Rectal smooth muscle tissue (tissue), 1 donor: Measurements from ENCODE around the gene HDGFL2.

Experiments
- H3K27ac ChIP-seq: one replicate; pipeline ENCODE4 v1.7.0; 2013; ENCODE audit warnings: low read depth, low read length, inconsistent platforms
- H3K27me3 ChIP-seq: one replicate; pipeline ENCODE4 v1.7.0; 2013; ENCODE audit warnings: low read length; ENCODE audit not compliant: control insufficient read depth, insufficient read depth
- H3K36me3 ChIP-seq: one replicate; pipeline ENCODE4 v1.7.0; 2013; ENCODE audit warnings: low read length; ENCODE audit not compliant: control insufficient read depth, insufficient read depth
- H3K4me1 ChIP-seq: one replicate; pipeline ENCODE4 v1.7.0; 2013; ENCODE audit warnings: low read length; ENCODE audit not compliant: control insufficient read depth, insufficient read depth
- H3K4me3 ChIP-seq: one replicate; pipeline ENCODE4 v1.7.0; 2013; ENCODE audit warnings: low read length
- H3K9ac ChIP-seq: one replicate; pipeline ENCODE4 v1.7.0; 2013; ENCODE audit warnings: low read length

Gene HDGFL2

DNA sequence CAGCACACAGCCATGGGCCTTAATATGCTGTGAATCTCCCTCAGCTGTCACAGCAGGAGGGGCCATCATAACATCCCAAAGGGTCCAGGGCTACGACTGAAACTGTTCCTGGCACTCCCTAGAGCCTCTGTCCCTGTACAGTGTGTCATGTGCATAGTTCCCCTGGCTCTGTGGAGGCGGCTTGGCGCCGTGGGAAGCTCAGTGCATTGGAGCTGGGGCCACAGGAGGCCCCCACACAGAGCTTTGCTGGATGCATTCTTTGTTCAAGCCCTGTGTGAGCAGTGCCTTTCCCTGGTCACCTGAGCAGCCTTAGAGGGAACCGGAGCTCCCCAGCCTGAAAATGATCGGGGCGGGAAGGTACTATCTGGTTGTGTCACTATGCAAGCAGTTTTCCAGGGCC, 35.9 kb upstream of the HDGFL2 start:
- Histone ChIP-seq H3K9ac (no peak overlapping the region), H3K27ac (no peak overlapping the region), H3K4me1 (no peaks in the 10 kb centered on the region), H3K4me3 (no peak overlapping the region), H3K36me3 (peaks cover 2% of the 10 kb centered on the region), H3K27me3 (no peaks in the 10 kb centered on the region)

DNA sequence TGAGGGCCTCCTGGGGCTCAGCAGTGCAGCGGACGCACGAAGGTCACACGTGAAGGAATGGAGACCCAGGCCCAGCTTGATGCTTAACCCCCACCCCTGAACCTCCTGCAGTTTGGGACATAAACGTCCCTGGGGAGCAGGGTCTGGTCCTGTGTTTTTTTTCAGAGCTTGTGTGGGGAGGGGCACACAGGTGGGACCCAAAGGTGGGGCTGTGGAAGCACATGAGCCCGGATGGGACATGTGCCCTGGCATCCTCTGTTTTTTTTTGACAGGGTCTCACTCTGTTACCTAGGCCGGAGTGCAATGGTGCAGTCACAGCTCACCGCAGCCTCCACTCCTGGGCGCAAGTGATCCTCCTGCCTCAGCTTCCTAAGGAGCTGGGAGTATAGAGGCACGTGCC, 35.0 kb upstream of the HDGFL2 start:
- no peaks in the 10 kb centered on the region for H3K4me1 ChIP-seq
- no peak overlapping the region for H3K4me3 ChIP-seq
- H3K36me3 ChIP-seq: peaks cover 2% of the 10 kb centered on the region
- no peak overlapping the region for H3K9ac ChIP-seq
- H3K27me3 ChIP-seq: no peaks in the 10 kb centered on the region
- H3K27ac ChIP-seq: no peak overlapping the region

DNA sequence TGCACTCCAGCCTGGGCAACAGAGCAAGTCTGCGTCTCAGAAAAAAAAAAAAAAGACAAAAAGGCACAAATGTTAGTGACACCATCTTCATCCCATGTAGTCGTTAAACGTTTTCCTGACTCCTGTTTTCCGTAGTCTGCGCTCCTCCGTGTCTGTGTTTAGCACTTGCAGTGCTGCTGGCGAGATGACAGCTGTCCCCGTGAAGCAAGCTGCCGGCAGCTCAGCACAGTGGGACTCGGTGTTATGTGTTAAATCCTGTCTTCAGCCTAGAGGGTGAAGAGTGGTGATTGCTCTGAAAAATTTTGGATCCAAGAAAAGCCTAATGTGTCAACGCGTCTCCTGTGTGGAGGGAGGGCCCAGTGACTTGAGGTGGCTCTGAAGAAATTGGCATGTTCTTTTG, 32.9 kb upstream of the HDGFL2 start:
- Histone ChIP-seq H3K9ac (no peak overlapping the region), H3K4me3 (no peak overlapping the region), H3K27ac (no peak overlapping the region), H3K36me3 (no peaks in the 10 kb centered on the region), H3K4me1 (no peaks in the 10 kb centered on the region), H3K27me3 (no peaks in the 10 kb centered on the region)

DNA sequence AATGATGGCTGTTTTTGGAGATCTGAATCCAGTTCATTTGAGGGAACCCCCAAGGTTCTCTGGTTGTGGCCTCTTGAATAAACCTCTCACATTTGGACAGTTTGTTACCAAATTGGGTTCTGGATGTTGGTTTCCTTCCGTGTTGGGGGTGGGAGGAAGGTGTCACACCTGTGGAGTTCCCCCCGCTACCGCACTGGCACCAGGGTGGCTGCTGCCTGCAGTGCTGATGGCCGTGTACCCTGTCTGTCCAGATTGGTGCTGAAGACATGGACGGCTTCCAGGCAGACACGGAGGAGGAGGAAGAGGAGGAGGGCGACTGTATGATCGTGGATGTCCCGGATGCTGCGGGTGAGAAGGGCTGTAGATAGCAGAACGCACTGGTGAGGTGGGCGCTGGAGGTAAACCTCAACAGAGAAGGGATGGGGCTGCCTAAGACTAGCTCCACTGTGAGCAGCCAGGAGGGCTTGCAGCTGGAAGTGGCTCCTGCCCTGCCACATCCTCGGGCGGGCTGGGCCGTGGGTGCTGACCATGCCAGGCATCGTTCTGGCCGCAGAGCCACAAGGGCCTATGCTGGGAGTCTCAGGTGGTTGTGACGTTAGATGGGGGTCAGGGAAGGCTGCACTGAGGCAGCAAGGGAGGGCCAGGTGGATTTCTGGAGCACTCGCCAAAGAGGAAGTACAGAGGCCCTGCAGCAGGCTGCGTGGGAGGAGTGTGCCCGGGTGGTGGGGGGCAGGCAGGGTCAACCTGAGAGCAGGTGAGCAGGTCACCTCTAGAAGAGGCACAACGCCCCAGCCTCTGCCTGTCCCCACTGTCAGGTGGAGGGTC, 29.9 kb upstream of the HDGFL2 start:
- Histone ChIP-seq H3K27ac (no peak overlapping the region), H3K27me3 (no peaks in the 10 kb centered on the region), H3K9ac (no peak overlapping the region), H3K36me3 (peaks cover 15% of the 10 kb centered on the region), H3K4me3 (no peak overlapping the region), H3K4me1 (no peaks in the 10 kb centered on the region)

DNA sequence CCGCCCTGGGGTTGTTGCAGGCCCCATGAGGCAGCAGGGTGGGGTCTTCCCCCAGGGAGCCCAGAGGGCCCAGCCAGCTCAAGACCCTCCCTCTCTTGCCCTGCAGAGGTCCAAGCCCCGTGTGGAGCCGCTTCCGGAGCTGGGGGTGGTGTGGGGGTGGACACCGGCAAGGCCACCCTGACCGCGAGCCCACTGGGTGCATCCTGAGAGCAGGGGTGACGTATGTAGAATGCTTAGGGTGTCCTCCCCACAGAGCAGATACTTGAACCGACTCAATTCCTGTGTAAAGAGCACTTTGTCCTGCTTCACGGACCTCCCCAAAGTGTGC, 29.3 kb upstream of the HDGFL2 start:
- no peak overlapping the region for H3K9ac ChIP-seq
- H3K27ac ChIP-seq: no peak overlapping the region
- H3K36me3 ChIP-seq: peaks cover 17% of the 10 kb centered on the region
- no peak overlapping the region for H3K4me3 ChIP-seq
- no peaks in the 10 kb centered on the region for H3K4me1 ChIP-seq
- no peaks in the 10 kb centered on the region for H3K27me3 ChIP-seq

DNA sequence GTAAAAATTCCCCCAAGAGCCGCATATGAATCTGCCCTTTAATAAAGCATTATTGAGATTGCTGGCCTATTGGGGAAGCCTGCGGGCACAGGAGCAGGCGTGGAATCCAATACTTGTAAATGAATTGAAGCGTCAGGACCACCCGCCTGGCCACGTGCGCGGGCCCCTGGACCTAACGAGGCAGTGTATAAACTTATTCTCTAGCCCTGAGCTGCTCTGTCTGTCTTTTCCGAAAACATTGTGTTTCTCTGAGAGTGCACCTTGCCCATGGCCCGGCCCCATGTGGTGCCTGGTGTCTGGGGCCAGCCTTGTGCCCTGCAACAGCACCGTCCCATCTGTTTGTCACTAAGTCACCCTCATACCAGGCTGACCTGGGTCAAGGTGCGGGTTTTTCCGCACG, 28.9 kb upstream of the HDGFL2 start:
- Histone ChIP-seq H3K27ac (no peak overlapping the region), H3K36me3 (peaks cover 21% of the 10 kb centered on the region), H3K9ac (no peak overlapping the region), H3K4me3 (no peak overlapping the region), H3K27me3 (no peaks in the 10 kb centered on the region), H3K4me1 (no peaks in the 10 kb centered on the region)

DNA sequence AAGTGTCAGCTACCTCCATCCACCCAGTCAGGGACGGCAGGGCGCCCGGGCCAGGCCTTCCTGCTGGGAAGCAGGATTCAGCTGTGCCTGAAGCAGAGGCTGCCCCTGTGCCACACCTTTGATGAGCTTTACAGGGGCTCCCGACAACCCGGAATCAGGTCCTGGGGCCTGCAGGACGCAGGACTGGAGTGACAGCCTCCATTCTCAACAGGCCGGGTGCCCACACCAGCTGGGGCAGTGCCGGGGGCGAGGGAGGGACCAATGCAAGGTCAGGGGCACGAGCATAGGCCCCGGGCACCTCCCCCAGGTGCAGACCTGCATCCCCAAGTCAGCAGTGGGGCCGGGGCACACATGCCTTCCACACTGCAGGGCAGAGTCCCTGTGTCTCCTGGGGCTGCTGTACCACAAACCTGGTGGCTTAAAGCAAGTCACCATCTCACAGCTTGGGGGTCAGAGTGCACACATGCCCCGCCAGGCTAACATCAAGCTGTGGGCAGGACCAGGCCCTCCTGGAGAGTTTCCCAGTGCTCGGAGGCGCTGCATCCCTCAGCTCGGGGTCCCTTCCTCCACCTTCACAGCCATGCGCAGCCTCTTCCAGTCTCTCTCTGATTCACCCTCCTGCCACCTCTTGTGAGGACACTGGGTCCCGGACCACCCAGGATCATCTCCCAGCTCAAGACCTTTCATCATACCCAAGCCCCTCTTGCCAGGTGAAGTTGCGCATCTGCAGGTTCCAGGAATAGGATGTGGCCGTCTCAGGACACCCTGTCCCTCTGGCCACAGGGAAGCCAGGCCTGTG, 27.9 kb upstream of the HDGFL2 start:
- Histone ChIP-seq H3K4me3 (no peak overlapping the region), H3K4me1 (no peaks in the 10 kb centered on the region), H3K9ac (no peak overlapping the region), H3K27ac (no peak overlapping the region), H3K36me3 (peaks cover 27% of the 10 kb centered on the region), H3K27me3 (no peaks in the 10 kb centered on the region)

DNA sequence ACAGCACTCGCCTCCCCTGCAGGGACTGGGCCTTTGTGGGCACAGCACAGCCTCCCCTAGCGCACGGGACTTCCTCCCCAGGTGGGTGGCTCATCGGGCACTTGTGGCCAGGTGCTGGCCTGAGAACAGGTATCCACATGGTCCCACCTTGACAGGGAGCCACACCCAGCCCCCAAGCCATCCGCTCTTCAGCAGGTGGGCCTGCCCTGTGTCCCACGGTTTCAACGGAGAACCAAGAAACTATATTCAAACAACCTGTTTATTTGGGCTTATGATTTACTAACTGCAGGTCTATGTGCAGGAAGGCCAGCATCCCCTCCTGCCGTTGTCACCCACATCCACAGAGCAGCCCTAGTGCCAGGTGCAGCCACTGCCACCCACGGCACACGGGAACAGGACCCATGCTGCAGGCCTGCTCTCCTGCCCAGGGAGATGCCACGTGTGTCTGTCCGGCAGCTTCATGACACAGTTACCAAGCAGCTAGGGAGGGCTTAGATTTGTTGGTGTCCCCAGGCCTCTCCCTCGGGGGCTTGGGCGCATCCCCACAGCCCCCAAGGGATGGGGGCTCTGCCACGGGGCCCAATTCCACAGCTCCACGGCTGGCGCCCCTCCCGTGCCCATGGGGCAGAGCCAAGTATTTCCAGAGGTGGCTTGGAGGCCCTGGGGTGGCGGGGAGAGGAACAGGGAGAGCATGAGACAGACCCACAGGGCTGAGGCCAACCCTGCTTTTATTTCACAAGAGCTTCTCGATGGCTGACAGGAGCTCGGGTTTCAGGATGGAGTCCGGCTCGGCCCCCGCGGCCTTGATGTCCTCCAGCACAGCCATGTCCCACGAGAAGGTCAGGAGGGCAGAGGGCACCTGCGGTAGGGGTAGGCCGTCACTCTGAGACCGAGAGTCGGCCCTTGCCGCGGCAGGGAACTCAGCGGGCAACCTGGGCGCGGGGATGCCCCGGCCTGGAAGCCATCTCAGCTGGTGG, 27.0 kb upstream of the HDGFL2 start:
- no peak overlapping the region for H3K9ac ChIP-seq
- no peak overlapping the region for H3K4me3 ChIP-seq
- no peak overlapping the region for H3K27ac ChIP-seq
- H3K27me3 ChIP-seq: no peaks in the 10 kb centered on the region
- H3K4me1 ChIP-seq: no peaks in the 10 kb centered on the region
- peaks cover 27% of the 10 kb centered on the region for H3K36me3 ChIP-seq

DNA sequence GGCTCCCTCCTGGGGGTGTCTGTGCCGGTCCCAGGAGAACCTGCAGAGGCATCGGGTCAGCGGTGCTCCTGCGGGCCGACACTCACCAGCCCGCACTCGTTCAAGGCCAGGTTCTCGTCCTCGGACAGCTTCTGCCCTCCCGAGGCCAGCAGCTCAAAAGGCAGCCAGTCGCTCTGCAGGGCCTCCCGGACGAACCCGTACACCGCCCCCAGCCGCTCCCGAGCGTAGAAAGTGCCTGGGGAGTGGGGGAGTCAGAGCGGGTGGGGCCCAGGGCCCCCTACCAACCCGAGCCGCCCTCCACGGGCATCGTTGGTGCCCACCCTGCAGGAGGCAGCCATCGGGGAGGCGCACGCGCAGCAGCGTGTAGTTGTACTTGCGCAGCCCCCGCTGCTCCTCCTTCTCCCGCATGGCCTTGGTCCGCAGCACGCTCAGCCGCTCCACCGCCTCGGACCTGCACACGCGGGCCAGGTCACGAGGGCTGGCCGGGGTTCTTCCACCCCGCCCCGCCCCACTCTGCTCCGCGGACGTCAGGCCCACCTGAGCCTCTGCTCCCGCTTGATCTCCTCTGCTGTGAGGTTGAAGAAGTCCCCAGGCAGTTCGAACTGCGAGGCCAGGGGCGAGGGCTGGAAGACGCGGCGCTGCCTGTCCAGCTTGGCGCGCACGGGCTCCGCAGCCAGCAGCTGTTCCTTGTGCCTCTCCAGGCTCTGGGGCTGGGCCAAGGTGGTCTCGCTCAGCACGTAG, 26.0 kb upstream of the HDGFL2 start:
- peaks cover 27% of the 10 kb centered on the region for H3K36me3 ChIP-seq

DNA sequence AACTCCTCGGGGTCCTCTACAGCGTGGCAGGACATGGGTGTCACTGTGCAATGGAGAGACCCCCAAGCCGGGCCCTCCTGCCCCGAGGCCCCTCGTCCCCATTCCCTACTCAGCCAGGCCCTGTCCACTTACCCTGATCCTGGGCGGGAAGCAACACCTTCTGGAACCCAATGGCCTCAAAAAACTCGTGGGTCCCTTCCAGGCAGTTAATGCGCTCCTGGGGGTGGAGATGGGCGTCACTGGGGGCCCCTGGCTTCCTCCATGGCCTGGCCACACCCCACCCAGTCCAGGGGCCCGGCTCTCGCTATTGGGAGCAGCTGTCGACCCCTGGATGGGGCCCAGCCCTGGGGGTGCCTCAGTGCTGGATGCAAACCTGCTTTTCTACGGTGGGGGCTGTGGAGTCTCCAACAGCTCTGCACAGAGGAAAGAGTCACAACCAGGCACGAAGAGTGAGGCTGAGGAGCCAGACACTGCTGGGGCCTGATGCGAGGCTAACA, 25.3 kb upstream of the HDGFL2 start:
- H3K4me3 ChIP-seq: no peak overlapping the region
- no peaks in the 10 kb centered on the region for H3K27me3 ChIP-seq
- H3K27ac ChIP-seq: no peak overlapping the region
- peaks cover 27% of the 10 kb centered on the region for H3K36me3 ChIP-seq
- H3K4me1 ChIP-seq: no peaks in the 10 kb centered on the region
- H3K9ac ChIP-seq: no peak overlapping the region

More for the DNA sequence above, 26.0 kb upstream of the HDGFL2 start:
- no peak overlapping the region for H3K4me3 ChIP-seq
- no peaks in the 10 kb centered on the region for H3K27me3 ChIP-seq
- no peak overlapping the region for H3K9ac ChIP-seq
- no peaks in the 10 kb centered on the region for H3K4me1 ChIP-seq
- no peak overlapping the region for H3K27ac ChIP-seq

DNA sequence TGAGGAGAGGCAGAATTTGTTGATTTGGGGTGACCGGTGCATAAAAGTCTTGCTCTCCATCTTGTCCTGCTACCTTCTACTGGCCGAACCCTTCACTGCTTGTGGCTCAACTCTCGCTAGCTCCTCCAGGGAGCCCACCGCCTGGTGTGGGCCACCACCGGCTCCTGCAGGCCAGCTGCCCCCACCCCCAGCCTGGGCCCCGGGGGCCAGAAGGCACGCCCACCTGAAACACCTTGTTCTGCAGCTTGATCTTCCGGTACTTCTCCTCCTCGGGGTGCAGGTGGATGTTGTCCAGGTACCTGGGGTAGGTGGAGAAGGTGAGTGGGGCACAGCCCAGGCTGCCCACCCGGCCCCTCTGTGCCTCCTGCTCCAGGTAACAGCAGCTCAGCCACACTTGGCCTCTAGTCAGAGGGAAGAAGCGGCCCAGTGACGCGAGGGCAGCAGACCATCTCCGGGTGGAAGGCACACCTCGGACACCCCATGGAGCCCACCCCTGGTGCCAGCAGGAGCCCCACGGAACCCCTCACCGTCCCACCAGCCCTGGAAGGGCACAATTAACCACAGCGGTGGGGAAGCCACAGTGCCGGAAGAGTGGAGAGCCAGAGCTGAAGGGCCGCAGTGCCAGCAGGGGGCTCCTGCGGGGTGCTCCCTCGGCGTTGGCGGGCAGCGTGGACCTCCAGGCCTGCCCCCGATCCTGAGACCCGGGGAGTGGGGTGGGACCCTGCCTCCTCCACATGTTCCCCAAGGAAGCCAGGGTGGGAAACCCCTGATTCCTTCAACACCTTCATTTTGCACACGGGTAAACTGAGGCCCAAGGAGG, 24.6 kb upstream of the HDGFL2 start:
- Histone ChIP-seq H3K4me3 (no peak overlapping the region), H3K9ac (no peak overlapping the region), H3K27me3 (no peaks in the 10 kb centered on the region), H3K4me1 (no peaks in the 10 kb centered on the region), H3K36me3 (peaks cover 28% of the 10 kb centered on the region), H3K27ac (no peak overlapping the region)
